ENCODE measurements around the gene GGNBP2.

GGNBP2 gene

GRCh38 chr17:36566081-36566480 is 21.4 kb downstream of the GGNBP2 start:
- no CpG with 5 or more reads among the region's 4 CpGs for WGBS (ENCODE audit: extremely low coverage, insufficient coverage, insufficient read length)
- DNase-seq: no peak

GRCh38 chr17:36575028-36575427 is 30.3 kb downstream of the GGNBP2 start:
- H3K4me3 ChIP-seq (ENCODE audit: low read depth, low read length): no peak overlapping the region
- H2AFZ ChIP-seq (ENCODE audit: insufficient read depth, low read length, poor library complexity): no peak overlapping the region
- no peak overlapping the region for H3K14ac ChIP-seq (ENCODE audit: low read length)
- no CpG with 5 or more reads among the region's 12 CpGs for WGBS (ENCODE audit: extremely low coverage, insufficient coverage, insufficient read length)
- no peaks in the 10 kb centered on the region for H3K27me3 ChIP-seq (ENCODE audit: insufficient read depth, low read length)
- H3K79me2 ChIP-seq (ENCODE audit: control insufficient read depth, insufficient read depth, low read length, poor library complexity): no peaks in the 10 kb centered on the region
- no peak overlapping the region for H4K12ac ChIP-seq (ENCODE audit: low read depth, low read length)
- H2BK12ac ChIP-seq (ENCODE audit: low read length): no peak overlapping the region
- H3K4me1 ChIP-seq (ENCODE audit: control insufficient read depth in 1 of 2, insufficient read depth in 2 of 2, low read length in 2 of 2): no peaks in the 10 kb centered on the region
- H2BK5ac ChIP-seq (ENCODE audit: low read depth, low read length, poor library complexity): no peak overlapping the region
- H3K36me3 ChIP-seq (ENCODE audit: control insufficient read depth in 1 of 2, insufficient read depth in 2 of 2, low read length in 2 of 2): peaks cover 25 to 33% of the 10 kb centered on the region in 2 experiments
- no peak overlapping the region for H3K4ac ChIP-seq (ENCODE audit: low read depth, low read length)
- no peak for DNase-seq
- H3K23ac ChIP-seq (ENCODE audit: low read length): no peak overlapping the region
- H3K27ac ChIP-seq (ENCODE audit: low read depth, low read length): no peak overlapping the region
- H3K9me3 ChIP-seq (ENCODE audit: insufficient read depth, low read depth, low read length): no peaks in the 10 kb centered on the region
- no peak overlapping the region for H2AK5ac ChIP-seq (ENCODE audit: low read length)
- H3K18ac ChIP-seq (ENCODE audit: low read length): no peak overlapping the region
- H3K9ac ChIP-seq (ENCODE audit: low read length): no peak overlapping the region
- H4K8ac ChIP-seq (ENCODE audit: low read depth, low read length): no peak overlapping the region
- no peak overlapping the region for H4K91ac ChIP-seq (ENCODE audit: low read depth, low read length)
- no peaks in the 10 kb centered on the region for H3K79me1 ChIP-seq (ENCODE audit: low read length)
- H2BK120ac ChIP-seq (ENCODE audit: insufficient read depth, low read length, poor library complexity): no peak overlapping the region
- no peak overlapping the region for H3K4me2 ChIP-seq (ENCODE audit: low read length)

More at GRCh38 chr17:36566081-36566480, 21.4 kb downstream of the GGNBP2 start:
- H4K8ac ChIP-seq (ENCODE audit: low read depth, low read length): no peak overlapping the region
- peaks cover 32 to 33% of the 10 kb centered on the region in 2 experiments for H3K36me3 ChIP-seq (ENCODE audit: control insufficient read depth in 1 of 2, insufficient read depth in 2 of 2, low read length in 2 of 2)
- no peak overlapping the region for H2BK5ac ChIP-seq (ENCODE audit: low read depth, low read length, poor library complexity)
- no peak overlapping the region for H2AFZ ChIP-seq (ENCODE audit: insufficient read depth, low read length, poor library complexity)
- no peaks in the 10 kb centered on the region for H3K79me1 ChIP-seq (ENCODE audit: low read length)
- no peak overlapping the region for H3K9ac ChIP-seq (ENCODE audit: low read length)
- H3K79me2 ChIP-seq (ENCODE audit: control insufficient read depth, insufficient read depth, low read length, poor library complexity): no peaks in the 10 kb centered on the region
- no peak overlapping the region for H3K4me3 ChIP-seq (ENCODE audit: low read depth, low read length)
- H4K91ac ChIP-seq (ENCODE audit: low read depth, low read length): no peak overlapping the region
- H2AK5ac ChIP-seq (ENCODE audit: low read length): no peak overlapping the region
- no peak overlapping the region for H3K14ac ChIP-seq (ENCODE audit: low read length)
- H3K4me1 ChIP-seq (ENCODE audit: control insufficient read depth in 1 of 2, insufficient read depth in 2 of 2, low read length in 2 of 2): no peaks in the 10 kb centered on the region
- H3K4ac ChIP-seq (ENCODE audit: low read depth, low read length): no peak overlapping the region
- H3K27me3 ChIP-seq (ENCODE audit: insufficient read depth, low read length): no peaks in the 10 kb centered on the region
- H3K23ac ChIP-seq (ENCODE audit: low read length): no peak overlapping the region
- no peak overlapping the region for H4K12ac ChIP-seq (ENCODE audit: low read depth, low read length)
- no peak overlapping the region for H2BK12ac ChIP-seq (ENCODE audit: low read length)
- no peak overlapping the region for H3K4me2 ChIP-seq (ENCODE audit: low read length)
- H2BK120ac ChIP-seq (ENCODE audit: insufficient read depth, low read length, poor library complexity): no peak overlapping the region
- H3K27ac ChIP-seq (ENCODE audit: low read depth, low read length): no peak overlapping the region
- no peak overlapping the region for H3K18ac ChIP-seq (ENCODE audit: low read length)
- no peaks in the 10 kb centered on the region for H3K9me3 ChIP-seq (ENCODE audit: insufficient read depth, low read depth, low read length)

GRCh38 chr17:36576793-36577192 is 32.1 kb downstream of the GGNBP2 start:
- H4K91ac ChIP-seq (ENCODE audit: low read depth, low read length): no peak overlapping the region
- DNase-seq: no peak
- no CpG with 5 or more reads among the region's 2 CpGs for WGBS (ENCODE audit: extremely low coverage, insufficient coverage, insufficient read length)

GRCh38 chr17:36578671-36579070 is 34.0 kb downstream of the GGNBP2 start:
- Histone ChIP-seq H2AK5ac (ENCODE audit: low read length) (no peak overlapping the region), H3K9ac (ENCODE audit: low read length) (no peak overlapping the region), H3K27ac (ENCODE audit: low read depth, low read length) (no peak overlapping the region), H3K14ac (ENCODE audit: low read length) (no peak overlapping the region), H3K9me3 (ENCODE audit: insufficient read depth, low read depth, low read length) (no peaks in the 10 kb centered on the region), H3K4me2 (ENCODE audit: low read length) (no peak overlapping the region), H3K79me1 (ENCODE audit: low read length) (no peaks in the 10 kb centered on the region), H3K4ac (ENCODE audit: low read depth, low read length) (no peak overlapping the region), H4K8ac (ENCODE audit: low read depth, low read length) (no peak overlapping the region), H4K91ac (ENCODE audit: low read depth, low read length) (no peak overlapping the region), H3K4me1 (ENCODE audit: control insufficient read depth in 1 of 2, insufficient read depth in 2 of 2, low read length in 2 of 2) (no peaks in the 10 kb centered on the region), H2BK120ac (ENCODE audit: insufficient read depth, low read length, poor library complexity) (no peak overlapping the region), H3K4me3 (ENCODE audit: low read depth, low read length) (no peak overlapping the region), H3K79me2 (ENCODE audit: control insufficient read depth, insufficient read depth, low read length, poor library complexity) (no peaks in the 10 kb centered on the region), H2BK12ac (ENCODE audit: low read length) (no peak overlapping the region), H4K12ac (ENCODE audit: low read depth, low read length) (no peak overlapping the region), H2BK5ac (ENCODE audit: low read depth, low read length, poor library complexity) (no peak overlapping the region), H3K27me3 (ENCODE audit: insufficient read depth, low read length) (no peaks in the 10 kb centered on the region), H3K23ac (ENCODE audit: low read length) (no peak overlapping the region), H2AFZ (ENCODE audit: insufficient read depth, low read length, poor library complexity) (no peak overlapping the region), H3K18ac (ENCODE audit: low read length) (no peak overlapping the region), H3K36me3 (ENCODE audit: control insufficient read depth in 1 of 2, insufficient read depth in 2 of 2, low read length in 2 of 2) (peaks cover 26 to 42% of the 10 kb centered on the region in 2 experiments)
- no peak for DNase-seq
- WGBS (ENCODE audit: extremely low coverage, insufficient coverage, insufficient read length): no CpG with 5 or more reads among the region's 2 CpGs

More at GRCh38 chr17:36576793-36577192, 32.1 kb downstream of the GGNBP2 start:
- H4K8ac ChIP-seq (ENCODE audit: low read depth, low read length): no peak overlapping the region
- no peak overlapping the region for H3K4me3 ChIP-seq (ENCODE audit: low read depth, low read length)
- H3K14ac ChIP-seq (ENCODE audit: low read length): no peak overlapping the region
- H2AK5ac ChIP-seq (ENCODE audit: low read length): no peak overlapping the region
- H3K9me3 ChIP-seq (ENCODE audit: insufficient read depth, low read depth, low read length): no peaks in the 10 kb centered on the region
- no peaks in the 10 kb centered on the region for H3K27me3 ChIP-seq (ENCODE audit: insufficient read depth, low read length)
- no peak overlapping the region for H3K18ac ChIP-seq (ENCODE audit: low read length)
- no peak overlapping the region for H2BK120ac ChIP-seq (ENCODE audit: insufficient read depth, low read length, poor library complexity)
- no peak overlapping the region for H2AFZ ChIP-seq (ENCODE audit: insufficient read depth, low read length, poor library complexity)
- H3K4ac ChIP-seq (ENCODE audit: low read depth, low read length): no peak overlapping the region
- no peak overlapping the region for H3K23ac ChIP-seq (ENCODE audit: low read length)
- H4K12ac ChIP-seq (ENCODE audit: low read depth, low read length): no peak overlapping the region
- no peaks in the 10 kb centered on the region for H3K79me1 ChIP-seq (ENCODE audit: low read length)
- H2BK5ac ChIP-seq (ENCODE audit: low read depth, low read length, poor library complexity): no peak overlapping the region
- no peak overlapping the region for H3K9ac ChIP-seq (ENCODE audit: low read length)
- H3K36me3 ChIP-seq (ENCODE audit: control insufficient read depth in 1 of 2, insufficient read depth in 2 of 2, low read length in 2 of 2): peaks cover 25 to 38% of the 10 kb centered on the region in 2 experiments
- H3K27ac ChIP-seq (ENCODE audit: low read depth, low read length): no peak overlapping the region
- H3K4me1 ChIP-seq (ENCODE audit: control insufficient read depth in 1 of 2, insufficient read depth in 2 of 2, low read length in 2 of 2): no peaks in the 10 kb centered on the region
- H2BK12ac ChIP-seq (ENCODE audit: low read length): no peak overlapping the region
- no peaks in the 10 kb centered on the region for H3K79me2 ChIP-seq (ENCODE audit: control insufficient read depth, insufficient read depth, low read length, poor library complexity)
- no peak overlapping the region for H3K4me2 ChIP-seq (ENCODE audit: low read length)
